HepG2 (cell line): ENCODE data around the gene SEMA4F. TPM values are rescaled to one million over a fixed set of nuclear protein-coding genes. Genes with fewer than 3 reads are reported as not detected.

Source experiments
- ATAC-seq: fragments of 200-7000 bp; cut with Tn5 transposase; 3 replicates; pipeline ENCODE4 v1.9.1; 2020; ENCODE audit warnings: mild to moderate bottlenecking, moderate library complexity
- BruUV-seq: library from RNA; stranded (reverse); fragments of 400-500 nt; replicated peaks from 2 replicates; lab custom pipeline; 2021; lab: Mats Ljungman, UMichigan
- CTCF ChIA-PET: fragments of 300-600 bp; formaldehyde crosslinking; extraction: SDS; loops from one replicate; lab custom pipeline; 2021; ENCODE audit warnings: low total read pairs, inconsistent platforms, low intra/inter-chr PET ratio; lab: Yijun Ruan, JAX
- POLR2A ChIA-PET: fragments of 350-600 bp; sonication (Branson Sonifier 250); formaldehyde crosslinking; loops from one replicate; lab custom pipeline; 2020; ENCODE audit warnings: antibody characterized with exemption, inconsistent platforms; lab: Yijun Ruan, JAX
- DNase-seq: peaks from one replicate; pipeline ENCODE4 v3.0.0-alpha.2; 2015; ENCODE audit warnings: low spot score
- FAIRE-seq: peaks from 3 replicates; lab custom pipeline; 2011; peaks lifted over from hg19 to GRCh38; lab: Jason Lieb, UNC
- H2AFZ ChIP-seq: one replicate; pipeline ENCODE4 v1.6.1; 2011; ENCODE audit warnings: low read length, inconsistent platforms
- H3K27ac ChIP-seq: fragments of 300-600 bp; 3 replicates; pipeline ENCODE4 v1.8.0; 2011; ENCODE audit warnings: mixed run types, mild to moderate bottlenecking, mixed read lengths, low read length, inconsistent platforms; ENCODE audit not compliant: insufficient read depth; ENCODE audit errors: extremely low read length
- H3K27me3 ChIP-seq, 2 experiments: fragments of 200-600 bp in 1 of 2; 2 replicates in 1 of 2; 3 replicates in 1 of 2; pipeline versions ENCODE4 v1.6.0 to v1.8.0; 2011; ENCODE audit warnings: low read length in 2 of 2, mild to moderate bottlenecking in 2 of 2, moderate library complexity in 2 of 2, inconsistent platforms in 1 of 2; ENCODE audit not compliant: insufficient read depth in 2 of 2, control insufficient read depth in 1 of 2
- H3K36me3 ChIP-seq, 2 experiments: fragments of 200-600 bp in 1 of 2; replicated peaks in 1 of 2; 2 replicates in 1 of 2; 3 replicates in 1 of 2; pipeline versions ENCODE4 v1.5.1 to v1.8.0; 2011; ENCODE audit warnings: low read length in 2 of 2, inconsistent platforms in 1 of 2; ENCODE audit not compliant: insufficient read depth in 2 of 2, control insufficient read depth in 1 of 2
- H3K4me1 ChIP-seq: 2 replicates; pipeline ENCODE4 v1.5.1; 2012; ENCODE audit warnings: low read length, inconsistent platforms; ENCODE audit not compliant: insufficient read depth
- H3K4me2 ChIP-seq: 2 replicates; pipeline ENCODE4 v1.6.0; 2011; ENCODE audit warnings: low read depth, low read length, inconsistent platforms
- H3K4me3 ChIP-seq, 3 experiments: fragments of 200-600 bp in 1 of 3; sonication (generic), shearing (Covaris generic) in 1 of 3; replicated peaks in 1 of 3; 2 replicates each; pipeline ENCODE4 v1.5.1; 2011 to 2016; ENCODE audit warnings: low read length in 3 of 3, inconsistent platforms in 2 of 3, low read depth in 2 of 3, mild to moderate bottlenecking in 2 of 3, control low read depth in 1 of 3, mixed read lengths in 1 of 3; ENCODE audit not compliant: insufficient read depth in 1 of 3
- H3K79me2 ChIP-seq: one replicate; pipeline ENCODE4 v1.6.1; 2011; ENCODE audit warnings: low read length, inconsistent platforms; ENCODE audit not compliant: insufficient read depth
- H3K9ac ChIP-seq: 2 replicates; pipeline ENCODE4 v1.6.0; 2011; ENCODE audit warnings: mild to moderate bottlenecking, low read depth, low read length, inconsistent platforms; ENCODE audit not compliant: insufficient read depth
- H3K9me3 ChIP-seq: 2 replicates; pipeline ENCODE4 v1.5.1; 2012; ENCODE audit warnings: mild to moderate bottlenecking, low read length
- H4K20me1 ChIP-seq: 2 replicates; pipeline ENCODE4 v1.6.0; 2011; ENCODE audit warnings: inconsistent platforms, mild to moderate bottlenecking, low read length, moderate library complexity; ENCODE audit not compliant: insufficient read depth
- POGZ ChIP-seq: sonication (generic); formaldehyde crosslinking; IDR thresholded peaks from 2 replicates; pipeline ENCODE4 v1.4.0; 2020; ENCODE audit warnings: mild to moderate bottlenecking, missing genetic modification reagents
- RORA ChIP-seq: sonication (generic); formaldehyde crosslinking; IDR thresholded peaks from 2 replicates; pipeline ENCODE4 v1.5.0; 2020; ENCODE audit warnings: mild to moderate bottlenecking, missing genetic modification reagents, moderate library complexity
- ZNF83 ChIP-seq: sonication (generic); formaldehyde crosslinking; IDR thresholded peaks from 2 replicates; pipeline ENCODE4 v1.4.0; 2020; ENCODE audit warnings: missing genetic modification reagents, mild to moderate bottlenecking, borderline replicate concordance
- WGBS: methylation state at CpG from one replicate; pipeline ENCODE4 v1.1.6; 2017; ENCODE audit warnings: low lambda C conversion rate; 5-methylcytosine and 5-hydroxymethylcytosine counted together
- in situ Hi-C: cut with HindIII; loops from 2 replicates; pipeline ENCODE4 v1.10.0; 2017; ENCODE audit warnings: low pct_unique_long_range_greater_than_20kb; ENCODE audit not compliant: extremely low pct_ligation_motif_present
- intact Hi-C: fragments of 100-400 bp; cut with micrococcal nuclease; formaldehyde crosslinking; loops from one replicate; pipeline ENCODE4 v1.10.0; 2022; ENCODE audit not compliant: unreplicated experiment
- polyA plus RNA-seq, 8 experiments: library from polyadenylated mRNA; depleted of rRNA in 3 of 8; stranded (reverse) in 7 of 8; unstranded in 1 of 8; fragments of >200 nt; fragmentation: Illumina TruSeq in 4 of 8; extraction: Trizol in 4 of 8; gene quantifications; 2 replicates each; pipeline versions ENCODE4 v1.2.1 to v1.2.3, GENCODE V29; 2011 to 2016; ENCODE audit warnings: low read depth in 4 of 8, missing spikeins in 1 of 8, mixed read lengths in 1 of 8; ENCODE audit not compliant: insufficient read depth in 1 of 8
- total RNA-seq, 5 experiments: library from RNA; depleted of rRNA; stranded (reverse); fragments of >200 nt; fragmentation: Illumina TruSeq; extraction: Trizol; gene quantifications; 2 replicates each; pipeline ENCODE4 v1.2.3, GENCODE V29; 2016; ENCODE audit warnings: low read depth in 1 of 5
- TF ChIP-seq, protein P1 (sequence below): sonication (generic); formaldehyde crosslinking; IDR thresholded peaks from 2 replicates; pipeline ENCODE4 v1.4.0; 2020; ENCODE audit warnings: mild to moderate bottlenecking, missing genetic modification reagents

SEMA4F gene
- total and polyA plus RNA-seq, 2 of the 13 experiments (the other 11 are each of a cell fraction or from before 2014, with no cell fraction given): 7.1 to 10.3 TPM

DNA sequence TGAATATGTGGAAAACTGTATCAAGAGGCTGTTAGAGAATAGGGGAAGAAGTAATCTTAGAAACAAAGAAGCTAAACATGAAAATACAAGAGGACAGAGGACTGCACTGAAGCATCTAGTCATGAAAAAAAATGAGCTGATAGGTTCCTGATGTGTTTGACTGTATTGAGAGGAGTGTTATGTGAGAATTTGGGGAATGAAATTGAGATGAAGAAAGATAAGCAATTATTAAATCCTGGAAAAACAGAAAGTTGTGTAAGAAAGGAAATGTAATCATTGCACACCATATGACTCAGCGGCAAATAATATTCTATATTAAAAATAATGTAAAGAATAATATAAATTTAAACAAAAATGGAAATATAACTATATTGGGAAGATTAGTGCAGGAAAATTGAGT lies 71.2 kb downstream of the SEMA4F start:
- no peak for FAIRE-seq
- no peak overlapping the region for H3K9ac ChIP-seq
- TF ChIP-seq, protein P1, sequence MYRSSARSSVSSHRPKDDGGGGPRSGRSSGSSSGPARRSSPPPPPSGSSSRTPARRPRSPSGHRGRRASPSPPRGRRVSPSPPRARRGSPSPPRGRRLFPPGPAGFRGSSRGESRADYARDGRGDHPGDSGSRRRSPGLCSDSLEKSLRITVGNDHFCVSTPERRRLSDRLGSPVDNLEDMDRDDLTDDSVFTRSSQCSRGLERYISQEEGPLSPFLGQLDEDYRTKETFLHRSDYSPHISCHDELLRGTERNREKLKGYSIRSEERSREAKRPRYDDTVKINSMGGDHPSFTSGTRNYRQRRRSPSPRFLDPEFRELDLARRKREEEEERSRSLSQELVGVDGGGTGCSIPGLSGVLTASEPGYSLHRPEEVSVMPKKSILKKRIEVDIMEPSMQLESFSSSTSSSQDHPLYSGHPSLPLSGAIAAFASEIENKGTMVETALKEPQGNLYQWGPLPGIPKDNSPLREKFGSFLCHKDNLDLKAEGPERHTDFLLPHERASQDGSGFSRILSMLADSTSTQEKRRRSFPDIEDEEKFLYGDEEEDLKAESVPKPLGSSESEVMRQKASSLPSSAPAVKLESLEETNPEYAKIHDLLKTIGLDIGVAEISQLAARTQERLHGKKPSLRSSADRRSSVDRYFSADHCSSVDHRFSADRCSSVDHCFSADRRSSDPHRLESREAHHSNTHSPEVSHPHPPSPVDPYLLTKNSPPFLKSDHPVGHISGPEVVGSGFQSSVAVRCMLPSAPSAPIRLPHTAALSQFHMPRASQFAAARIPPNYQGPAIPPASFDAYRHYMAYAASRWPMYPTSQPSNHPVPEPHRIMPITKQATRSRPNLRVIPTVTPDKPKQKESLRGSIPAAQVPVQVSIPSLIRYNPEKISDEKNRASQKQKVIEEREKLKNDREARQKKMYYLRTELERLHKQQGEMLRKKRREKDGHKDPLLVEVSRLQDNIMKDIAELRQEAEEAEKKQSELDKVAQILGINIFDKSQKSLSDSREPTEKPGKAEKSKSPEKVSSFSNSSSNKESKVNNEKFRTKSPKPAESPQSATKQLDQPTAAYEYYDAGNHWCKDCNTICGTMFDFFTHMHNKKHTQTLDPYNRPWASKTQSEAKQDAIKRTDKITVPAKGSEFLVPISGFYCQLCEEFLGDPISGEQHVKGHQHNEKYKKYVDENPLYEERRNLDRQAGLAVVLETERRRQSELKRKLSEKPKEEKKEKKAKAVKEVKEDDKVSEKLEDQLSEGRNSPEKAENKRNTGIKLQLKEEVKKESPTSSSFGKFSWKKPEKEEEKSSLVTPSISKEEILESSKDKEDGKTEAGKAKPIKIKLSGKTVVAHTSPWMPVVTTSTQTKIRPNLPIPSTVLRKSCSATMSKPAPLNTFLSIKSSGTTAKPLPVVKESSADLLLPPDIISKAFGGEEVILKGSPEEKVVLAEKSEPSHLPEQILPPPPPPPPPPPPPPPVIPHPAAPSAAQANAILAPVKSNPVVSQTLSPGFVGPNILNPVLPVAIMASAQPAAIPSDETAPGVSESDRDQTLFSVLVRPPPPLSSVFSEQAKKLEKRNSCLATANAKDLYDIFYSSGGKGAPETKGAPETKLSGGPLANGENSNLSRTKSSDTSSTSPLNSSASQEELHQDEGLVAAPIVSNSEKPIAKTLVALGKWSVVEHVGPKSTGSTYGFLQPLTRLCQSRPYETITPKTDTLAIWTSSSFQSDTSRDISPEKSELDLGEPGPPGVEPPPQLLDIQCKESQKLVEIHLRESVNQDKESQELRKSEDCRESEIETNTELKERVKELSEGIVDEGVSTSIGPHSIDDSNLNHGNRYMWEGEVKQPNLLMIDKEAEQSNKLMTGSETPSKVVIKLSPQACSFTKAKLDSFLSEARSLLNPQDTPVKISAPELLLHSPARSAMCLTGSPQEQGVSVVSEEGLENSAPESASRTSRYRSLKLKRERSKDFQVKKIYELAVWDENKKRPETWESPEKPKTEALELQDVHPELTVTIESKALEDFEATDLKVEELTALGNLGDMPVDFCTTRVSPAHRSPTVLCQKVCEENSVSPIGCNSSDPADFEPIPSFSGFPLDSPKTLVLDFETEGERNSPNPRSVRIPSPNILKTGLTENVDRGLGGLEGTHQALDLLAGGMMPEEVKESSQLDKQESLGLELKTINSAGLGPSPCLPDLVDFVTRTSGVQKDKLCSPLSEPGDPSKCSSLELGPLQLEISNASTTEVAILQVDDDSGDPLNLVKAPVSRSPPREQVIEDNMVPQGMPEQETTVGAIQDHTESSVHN: no peak
- TF ChIP-seq RORA (CRISPR knock-in tag) (0 out of 2 replicates have a peak, but pooled peaks have one; percentile 21), POGZ (CRISPR knock-in tag) (no peak), ZNF83 (no peak)
- TF ChIP-seq, all 625 proteins: peak for 1
- Histone ChIP-seq H3K9me3 (no peaks in the 10 kb centered on the region), H2AFZ (no peak overlapping the region), H3K4me1 (peaks cover 11% of the 10 kb centered on the region), H4K20me1 (no peaks in the 10 kb centered on the region), H3K27ac (no peak overlapping the region), H3K79me2 (no peaks in the 10 kb centered on the region), H3K27me3 (peaks cover 0 to 27% of the 10 kb centered on the region in 2 experiments; a peak in 4 of 5 replicates), H3K4me2 (no peak overlapping the region), H3K4me3 (no peak overlapping the region), H3K36me3 (no peaks in the 10 kb centered on the region)
- DNase-seq (no peak), ATAC-seq (no peak)
- ChIA-PET CTCF (no interaction called here), POLR2A (no interaction called here)
- BruUV-seq: no TSS peak
- WGBS: 51% methylated on average over 1 of the region's 1 CpG
- in situ Hi-C loops: no loop called here
- intact Hi-C loops: no loop called here
